Right lobe of liver (tissue), 4 donors: ENCODE measurements around the gene GRIN3B.

ENCODE experiments used
- CTCF ChIP-seq, 4 donors: fragments of 200-600 bp in 3 of 4; fragments of 450-650 bp in 1 of 4; IDR thresholded peaks; one replicate each; pipeline versions ENCODE4 v1.5.1 to v1.8.0; 2016 to 2022; ENCODE audit warnings: antibody characterized with exemption in 4 of 4, mild to moderate bottlenecking in 2 of 4
- POLR2A ChIP-seq: fragments of 450-650 bp; IDR thresholded peaks from one replicate; pipeline ENCODE4 v1.6.1; 2017; ENCODE audit warnings: antibody characterized with exemption, mild to moderate bottlenecking
- donor health status: DM: no; HTN: no; CAD: no.
- donor health status: DM: no; HTN: no; CAD: no.
- donor health status: DM: no; HTN: yes; CAD: no.

GRCh38 chr19:1004204-1004802 is 4.1 kb downstream of the GRIN3B start:
- TF ChIP-seq POLR2A (no peak), CTCF (IDR thresholded peaks at IDR 0.05) (no peak)
